PC-9 (cell line): Measurements from ENCODE around the gene TEX53.

ENCODE experiments used
- CTCF ChIP-seq: fragments of 200-600 bp; sonication (generic); conservative IDR thresholded peaks from 2 replicates; pipeline ENCODE4 v1.6.1; 2017; ENCODE audit warnings: mixed run types, antibody characterized with exemption, mild to moderate bottlenecking, moderate library complexity
- EZH2 ChIP-seq: fragments of 200-600 bp; sonication (generic); IDR thresholded peaks from 2 replicates; pipeline ENCODE4 v1.8.0; 2017; ENCODE audit warnings: antibody characterized with exemption, low read depth

GRCh38 chr9:114687034-114687433 is 29.4 kb upstream of the TEX53 start:
- no peak for TF ChIP-seq CTCF
- no peak for TF ChIP-seq EZH2
